Spleen (tissue), 7 donors: ENCODE measurements around the gene COL5A1.

Experiments
- CTCF ChIP-seq, 11 experiments: fragments of 200-600 bp in 7 of 11; fragments of 450-650 bp in 4 of 11; sonication (generic) in 4 of 11; IDR thresholded peaks in 8 of 11; conservative IDR thresholded peaks in 3 of 11; 1 replicate in 7 of 11; 2 replicates in 4 of 11; pipeline versions ENCODE4 v1.4.0 to v1.8.0; 2016 to 2021; ENCODE audit warnings: antibody characterized with exemption in 11 of 11, inconsistent platforms in 4 of 11, mild to moderate bottlenecking in 1 of 11
- POLR2A ChIP-seq, 3 donors: fragments of 450-650 bp; IDR thresholded peaks; one replicate each; pipeline ENCODE4 v1.5.1; 2017; ENCODE audit warnings: antibody characterized with exemption in 3 of 3, mild to moderate bottlenecking in 1 of 3
- POLR2AphosphoS5 ChIP-seq, 3 donors: sonication (generic); formaldehyde crosslinking; IDR thresholded peaks; one replicate each; pipeline ENCODE4 v1.5.1; 2017; ENCODE audit warnings: antibody characterized with exemption in 3 of 3
- donor health status: DM: no; HTN: no; CAD: no; lungs with moderate emphysema.
- donor health status: DM: no; HTN: no; CAD: no.
- donor health status: DM: no; HTN: no; CAD: no.

- no peak for TF ChIP-seq CTCF (IDR thresholded peaks at IDR 0.05 in 8 of 11, conservative IDR thresholded peaks at IDR 0.05 in 3 of 11)
- TF ChIP-seq POLR2A (IDR thresholded peaks at IDR 0.05), result no peak
- TF ChIP-seq POLR2AphosphoS5 (IDR thresholded peaks at IDR 0.05), result no peak
Observed at GRCh38 chr9:134605351-134605965, 36.1 kb upstream of the COL5A1 start.
